ENCODE data around the gene LCE7A.

- no peak for TF ChIP-seq CTCF (IDR thresholded peaks at IDR 0.05)
- TF ChIP-seq POLR2A (IDR thresholded peaks at IDR 0.05): no peak
Measured at GRCh38 chr1:152909206-152909605, 49.4 kb downstream of the LCE7A start.
